IMR-90 (cell line): ENCODE data around the gene CCNE1.

Experiments used
- CHD1 ChIP-seq: IDR thresholded peaks from 2 replicates; pipeline ENCODE4 v1.6.1; 2012; ENCODE audit warnings: low read depth, low read length, improper control_type of control experiment
- CTCF ChIP-seq: conservative IDR thresholded peaks from 2 replicates; pipeline ENCODE4 v1.5.1; 2012; ENCODE audit warnings: mild to moderate bottlenecking, low read depth, low read length, improper control_type of control experiment
- FOS ChIP-seq: fragments of 150-350 bp; IDR thresholded peaks from 2 replicates; pipeline ENCODE4 v1.6.1; 2016; ENCODE audit warnings: low read depth, low read length
- MAZ ChIP-seq: IDR thresholded peaks from 2 replicates; pipeline ENCODE4 v1.6.1; 2012; ENCODE audit warnings: low read depth, mild to moderate bottlenecking, low read length, improper control_type of control experiment, moderate library complexity, borderline replicate concordance
- NFE2L2 ChIP-seq: fragments of 150-350 bp; IDR thresholded peaks from 2 replicates; pipeline ENCODE4 v1.6.1; 2016; ENCODE audit warnings: low read depth, mild to moderate bottlenecking, low read length
- POLR2A ChIP-seq: IDR thresholded peaks from 2 replicates; pipeline ENCODE4 v1.6.1; 2012; ENCODE audit warnings: mild to moderate bottlenecking, low read depth, low read length

- TF ChIP-seq CTCF = no peak
- no peak for TF ChIP-seq FOS
- TF ChIP-seq POLR2A = no peak
- TF ChIP-seq NFE2L2 = no peak
- TF ChIP-seq MAZ = no peak
- no peak for TF ChIP-seq CHD1
These were observed 45.7 kb upstream of the CCNE1 start for GRCh38 chr19:29766100-29766499.
